IPS-15b (cell line): ENCODE results near the gene HIF3A.
A peak's percentile ranks its signal among the peaks of the same experiment; 100 is the strongest.

Experiments used
- H3K27me3 ChIP-seq: one replicate; pipeline ENCODE4 v1.6.1; 2013; ENCODE audit warnings: low read length; ENCODE audit not compliant: control insufficient read depth, insufficient read depth
- H3K36me3 ChIP-seq: one replicate; pipeline ENCODE4 v1.6.1; 2013; ENCODE audit warnings: low read length; ENCODE audit not compliant: control insufficient read depth, insufficient read depth
- H3K4me1 ChIP-seq: one replicate; pipeline ENCODE4 v1.6.1; 2013; ENCODE audit warnings: mild to moderate bottlenecking, low read length; ENCODE audit not compliant: control insufficient read depth, insufficient read depth
- H3K4me3 ChIP-seq: one replicate; pipeline ENCODE4 v1.5.1; 2013; ENCODE audit warnings: low read depth, low read length
- H3K9ac ChIP-seq: one replicate; pipeline ENCODE4 v1.6.1; 2013; ENCODE audit warnings: low read depth, mild to moderate bottlenecking, low read length
- H3K9me3 ChIP-seq: one replicate; pipeline ENCODE4 v1.6.1; 2013; ENCODE audit warnings: mild to moderate bottlenecking, low read length; ENCODE audit not compliant: control insufficient read depth, insufficient read depth

The HIF3A gene

DNA sequence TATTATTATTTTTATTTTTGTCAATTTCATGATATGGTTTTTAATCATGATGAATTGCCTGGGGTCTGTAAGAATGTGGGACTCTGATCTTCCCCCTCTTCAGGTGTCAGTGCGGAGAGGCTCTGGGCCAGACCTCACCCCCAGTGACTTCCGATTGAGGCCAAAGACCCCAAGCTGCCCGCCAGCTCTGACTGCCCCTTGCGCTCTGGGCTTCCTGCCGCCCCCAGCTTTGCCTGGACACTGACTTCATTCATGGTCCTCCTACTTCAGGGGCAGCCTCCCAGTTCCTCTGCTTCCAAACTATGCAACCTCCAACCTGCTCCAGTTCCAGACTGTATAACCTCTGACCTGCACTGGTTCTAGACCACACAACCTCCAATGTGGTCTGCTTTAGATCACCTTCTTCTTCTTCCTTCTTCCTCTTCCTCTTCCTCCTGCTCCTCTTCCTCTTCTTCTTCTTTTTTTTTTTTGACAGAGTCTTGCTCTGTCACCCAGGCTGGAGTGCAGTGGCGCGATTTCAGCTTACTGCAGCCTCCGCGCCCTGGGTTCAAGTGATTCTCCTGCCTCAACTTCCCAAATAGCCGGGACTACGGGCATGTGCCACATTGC is 43.3 kb downstream of the HIF3A start:
- Histone ChIP-seq H3K9ac (no peak overlapping the region), H3K9me3 (no peaks in the 10 kb centered on the region), H3K4me3 (no peak overlapping the region), H3K27me3 (no peaks in the 10 kb centered on the region), H3K36me3 (peaks cover 4% of the 10 kb centered on the region), H3K4me1 (no peaks in the 10 kb centered on the region)

- H3K27me3 ChIP-seq: no peaks in the 10 kb centered on the region
- H3K9me3 ChIP-seq: no peaks in the 10 kb centered on the region
- peaks cover 4% of the 10 kb centered on the region for H3K36me3 ChIP-seq
- H3K4me1 ChIP-seq: no peaks in the 10 kb centered on the region
- no peak overlapping the region for H3K4me3 ChIP-seq
- no peak overlapping the region for H3K9ac ChIP-seq
Observed at GRCh38 chr19:46341937-46342336, 45.1 kb downstream of the HIF3A start.

GRCh38 chr19:46344363-46344762 is 47.5 kb downstream of the HIF3A start:
- H3K36me3 ChIP-seq: no peaks in the 10 kb centered on the region
- no peak overlapping the region for H3K9ac ChIP-seq
- H3K27me3 ChIP-seq: no peaks in the 10 kb centered on the region
- H3K4me1 ChIP-seq: peaks cover 2% of the 10 kb centered on the region
- H3K4me3 ChIP-seq: no peak overlapping the region
- no peaks in the 10 kb centered on the region for H3K9me3 ChIP-seq

- peaks cover 2% of the 10 kb centered on the region for H3K4me1 ChIP-seq
- no peaks in the 10 kb centered on the region for H3K36me3 ChIP-seq
- H3K9me3 ChIP-seq: no peaks in the 10 kb centered on the region
- H3K4me3 ChIP-seq: no peak overlapping the region
- no peaks in the 10 kb centered on the region for H3K27me3 ChIP-seq
- no peak overlapping the region for H3K9ac ChIP-seq
Observed at GRCh38 chr19:46345157-46345556, 48.3 kb downstream of the HIF3A start.

GRCh38 chr19:46346821-46347571 is 50.2 kb downstream of the HIF3A start, which contains the start of gene PPP5C:
PPP5C (plus strand) TSS chr19:46347087; CDS start chr19:46347097, 10 bp downstream.
- Histone ChIP-seq H3K36me3 (peaks cover under 1% of the 10 kb centered on the region), H3K27me3 (no peaks in the 10 kb centered on the region), H3K4me3 (peak within 1 kb of the TSS; percentile 81), H3K4me1 (peaks cover 2% of the 10 kb centered on the region), H3K9ac (peak within 1 kb of the TSS; percentile 92), H3K9me3 (no peaks in the 10 kb centered on the region)

DNA sequence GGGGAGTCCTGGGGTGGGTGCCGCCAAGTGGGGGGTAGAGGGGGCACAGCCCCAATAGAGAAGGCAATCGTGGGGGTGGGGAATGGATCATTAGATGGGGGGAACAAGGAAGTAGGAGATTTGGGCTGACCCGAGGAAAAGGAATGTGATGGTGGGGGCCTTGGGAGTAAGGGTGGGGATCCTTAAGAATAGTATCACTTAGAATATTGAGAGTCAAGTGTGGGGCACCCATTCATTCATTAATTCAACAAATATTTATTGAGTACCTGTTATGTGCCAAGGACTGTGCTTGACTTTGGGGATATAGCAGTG is 50.7 kb downstream of the HIF3A start:
- Histone ChIP-seq H3K4me3 (peak overlapping the region; percentile 81), H3K27me3 (no peaks in the 10 kb centered on the region), H3K4me1 (peaks cover 2% of the 10 kb centered on the region), H3K9me3 (no peaks in the 10 kb centered on the region), H3K9ac (no peak overlapping the region), H3K36me3 (peaks cover 4% of the 10 kb centered on the region)

DNA sequence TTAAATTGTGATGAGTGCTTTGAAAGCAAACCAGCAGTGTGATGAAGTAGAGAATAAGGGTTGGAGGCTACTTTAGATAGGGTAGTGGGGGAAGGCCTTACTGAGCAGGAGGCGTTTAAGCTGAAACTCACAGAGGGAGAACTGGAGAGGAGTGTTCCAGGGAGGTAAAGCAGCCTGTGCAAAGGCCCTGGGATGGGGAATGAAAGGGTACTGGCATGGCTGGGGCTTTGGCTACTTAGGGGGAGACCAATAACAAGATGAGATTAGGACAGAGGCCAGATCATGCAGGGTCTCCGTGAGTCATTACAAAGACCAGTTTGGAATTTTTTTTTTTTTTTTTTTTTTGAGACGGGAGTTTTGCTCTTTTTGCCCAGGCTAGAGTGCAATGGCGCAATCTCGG is 51.1 kb downstream of the HIF3A start:
- H3K4me1 ChIP-seq: peaks cover 2% of the 10 kb centered on the region
- no peak overlapping the region for H3K9ac ChIP-seq
- H3K27me3 ChIP-seq: no peaks in the 10 kb centered on the region
- H3K36me3 ChIP-seq: peaks cover 4% of the 10 kb centered on the region
- no peaks in the 10 kb centered on the region for H3K9me3 ChIP-seq
- H3K4me3 ChIP-seq: peak overlapping the region; percentile 81

GRCh38 chr19:46349311-46349993 is 52.6 kb downstream of the HIF3A start:
- Histone ChIP-seq H3K36me3 (peaks cover 14% of the 10 kb centered on the region), H3K27me3 (no peaks in the 10 kb centered on the region), H3K9ac (no peak overlapping the region), H3K9me3 (no peaks in the 10 kb centered on the region), H3K4me1 (peaks cover 2% of the 10 kb centered on the region), H3K4me3 (no peak overlapping the region)

- H3K36me3 ChIP-seq: peaks cover 21% of the 10 kb centered on the region
- H3K4me1 ChIP-seq: peaks cover 2% of the 10 kb centered on the region
- H3K9me3 ChIP-seq: no peaks in the 10 kb centered on the region
- H3K27me3 ChIP-seq: no peaks in the 10 kb centered on the region
- no peak overlapping the region for H3K9ac ChIP-seq
- no peak overlapping the region for H3K4me3 ChIP-seq
Observed at GRCh38 chr19:46350029-46350757, 53.4 kb downstream of the HIF3A start.

GRCh38 chr19:46350758-46351159 is 53.9 kb downstream of the HIF3A start:
- peaks cover 2% of the 10 kb centered on the region for H3K4me1 ChIP-seq
- H3K9ac ChIP-seq: no peak overlapping the region
- H3K36me3 ChIP-seq: peaks cover 27% of the 10 kb centered on the region
- H3K4me3 ChIP-seq: no peak overlapping the region
- H3K9me3 ChIP-seq: no peaks in the 10 kb centered on the region
- H3K27me3 ChIP-seq: no peaks in the 10 kb centered on the region

GRCh38 chr19:46351241-46352041 is 54.6 kb downstream of the HIF3A start:
- H3K36me3 ChIP-seq: peaks cover 32% of the 10 kb centered on the region
- no peaks in the 10 kb centered on the region for H3K9me3 ChIP-seq
- H3K4me3 ChIP-seq: no peak overlapping the region
- H3K9ac ChIP-seq: no peak overlapping the region
- H3K27me3 ChIP-seq: no peaks in the 10 kb centered on the region
- peaks cover 2% of the 10 kb centered on the region for H3K4me1 ChIP-seq
